Right atrium auricular region (tissue), 2 donors: ENCODE results near the gene PDE10A. TPM values are rescaled to one million over a fixed set of nuclear protein-coding genes. Genes with fewer than 3 reads are reported as not detected.

Source experiments
- DNase-seq: peaks from one replicate; pipeline ENCODE4 v3.0.0-alpha.2; 2019; ENCODE audit warnings: low spot score
- H3K27ac ChIP-seq, 2 donors: fragments of 200-600 bp; sonication (generic); 1 replicate in 1 of 2; 2 replicates in 1 of 2; pipeline ENCODE4 v1.5.1; 2016 to 2019
- H3K27me3 ChIP-seq, 2 donors: fragments of 200-600 bp; sonication (generic); one replicate each; pipeline versions ENCODE4 v1.5.1 to v1.6.0; 2017 to 2019
- H3K36me3 ChIP-seq: fragments of 200-600 bp; sonication (generic); one replicate; pipeline ENCODE4 v1.5.1; 2016
- H3K4me1 ChIP-seq, 2 donors: fragments of 200-600 bp; sonication (generic); one replicate each; pipeline versions ENCODE4 v1.5.1 to v1.6.0; 2017 to 2019
- H3K4me3 ChIP-seq, 2 donors: fragments of 200-600 bp; sonication (generic); 1 replicate in 1 of 2; 2 replicates in 1 of 2; pipeline ENCODE4 v1.5.1; 2017 to 2019; ENCODE audit warnings: mild to moderate bottlenecking in 1 of 2, moderate library complexity in 1 of 2
- H3K9me3 ChIP-seq, 2 donors: fragments of 200-600 bp; sonication (generic); one replicate each; pipeline ENCODE4 v1.5.1; 2019
- CTCF ChIP-seq, 2 donors: fragments of 200-600 bp; sonication (generic); IDR thresholded peaks; one replicate each; pipeline ENCODE4 v1.5.1; 2019; ENCODE audit warnings: antibody characterized with exemption in 2 of 2
- total RNA-seq, 2 donors: library from RNA; depleted of rRNA; stranded (reverse); fragments of >200 nt; gene quantifications; one replicate each; pipeline ENCODE4 v1.1.0, GENCODE V29; 2016

Gene PDE10A
- total RNA-seq, 2 donors from 2014 or later, result 3.6 to 4.3 TPM

- Histone ChIP-seq H3K27me3 (no peaks in the 10 kb centered on the region), H3K36me3 (no peaks in the 10 kb centered on the region), H3K4me3 (no peak overlapping the region), H3K9me3 (no peaks in the 10 kb centered on the region), H3K27ac (no peak overlapping the region), H3K4me1 (no peaks in the 10 kb centered on the region)
- DNase-seq, result no peak
- no peak for TF ChIP-seq CTCF (IDR thresholded peaks at IDR 0.05)
These were observed 215.9 kb downstream of the PDE10A start for GRCh38 chr6:165447141-165447540.

GRCh38 chr6:165446331-165446730 lies 216.7 kb downstream of the PDE10A start:
- H3K4me3 ChIP-seq, result no peak overlapping the region
- H3K4me1 ChIP-seq, result no peaks in the 10 kb centered on the region
- no peak overlapping the region for H3K27ac ChIP-seq
- TF ChIP-seq CTCF (IDR thresholded peaks at IDR 0.05), result no peak
- H3K36me3 ChIP-seq, result no peaks in the 10 kb centered on the region
- no peaks in the 10 kb centered on the region for H3K9me3 ChIP-seq
- no peak for DNase-seq
- no peaks in the 10 kb centered on the region for H3K27me3 ChIP-seq

GRCh38 chr6:165443462-165443861 lies 219.6 kb downstream of the PDE10A start:
- Histone ChIP-seq H3K36me3 (no peaks in the 10 kb centered on the region), H3K4me3 (no peak overlapping the region), H3K27ac (no peak overlapping the region), H3K27me3 (no peaks in the 10 kb centered on the region), H3K9me3 (no peaks in the 10 kb centered on the region), H3K4me1 (no peaks in the 10 kb centered on the region)
- no peak for TF ChIP-seq CTCF (IDR thresholded peaks at IDR 0.05)
- DNase-seq, result no peak

- no peaks in the 10 kb centered on the region for H3K27me3 ChIP-seq
- no peaks in the 10 kb centered on the region for H3K4me1 ChIP-seq
- DNase-seq, result no peak
- TF ChIP-seq CTCF (IDR thresholded peaks at IDR 0.05), result no peak
- no peaks in the 10 kb centered on the region for H3K9me3 ChIP-seq
- H3K27ac ChIP-seq, result no peak overlapping the region
- no peaks in the 10 kb centered on the region for H3K36me3 ChIP-seq
- H3K4me3 ChIP-seq, result no peak overlapping the region
These were observed 221.9 kb downstream of the PDE10A start for GRCh38 chr6:165441181-165441580.

- peak in 1 of 2 donors; percentile 74 for TF ChIP-seq CTCF (IDR thresholded peaks at IDR 0.05)
- Histone ChIP-seq H3K4me3 (no peak overlapping the region), H3K9me3 (no peaks in the 10 kb centered on the region), H3K4me1 (no peaks in the 10 kb centered on the region), H3K36me3 (no peaks in the 10 kb centered on the region), H3K27me3 (no peaks in the 10 kb centered on the region), H3K27ac (no peak overlapping the region)
- no peak for DNase-seq
These were observed 223.0 kb downstream of the PDE10A start for GRCh38 chr6:165439928-165440554.

GRCh38 chr6:165426892-165427291 lies 236.1 kb downstream of the PDE10A start:
- Histone ChIP-seq H3K9me3 (peaks cover 0 to 6% of the 10 kb centered on the region in 2 donors), H3K27ac (no peak overlapping the region), H3K4me3 (no peak overlapping the region), H3K27me3 (no peaks in the 10 kb centered on the region), H3K36me3 (no peaks in the 10 kb centered on the region), H3K4me1 (no peaks in the 10 kb centered on the region)
- DNase-seq, result no peak
- TF ChIP-seq CTCF (IDR thresholded peaks at IDR 0.05), result no peak
